ENCODE measurements around the gene CAPZA1. TPM values are rescaled to one million over a fixed set of nuclear protein-coding genes. Genes with fewer than 3 reads are reported as not detected.
A peak's percentile ranks its signal among the peaks of the same experiment; 100 is the strongest.

The CAPZA1 gene
- total RNA-seq, 1 donor from 2014 or later, result 121 TPM

GRCh38 chr1:112708002-112708448, 88.4 kb downstream of the CAPZA1 start:
- TF ChIP-seq, protein P1, sequence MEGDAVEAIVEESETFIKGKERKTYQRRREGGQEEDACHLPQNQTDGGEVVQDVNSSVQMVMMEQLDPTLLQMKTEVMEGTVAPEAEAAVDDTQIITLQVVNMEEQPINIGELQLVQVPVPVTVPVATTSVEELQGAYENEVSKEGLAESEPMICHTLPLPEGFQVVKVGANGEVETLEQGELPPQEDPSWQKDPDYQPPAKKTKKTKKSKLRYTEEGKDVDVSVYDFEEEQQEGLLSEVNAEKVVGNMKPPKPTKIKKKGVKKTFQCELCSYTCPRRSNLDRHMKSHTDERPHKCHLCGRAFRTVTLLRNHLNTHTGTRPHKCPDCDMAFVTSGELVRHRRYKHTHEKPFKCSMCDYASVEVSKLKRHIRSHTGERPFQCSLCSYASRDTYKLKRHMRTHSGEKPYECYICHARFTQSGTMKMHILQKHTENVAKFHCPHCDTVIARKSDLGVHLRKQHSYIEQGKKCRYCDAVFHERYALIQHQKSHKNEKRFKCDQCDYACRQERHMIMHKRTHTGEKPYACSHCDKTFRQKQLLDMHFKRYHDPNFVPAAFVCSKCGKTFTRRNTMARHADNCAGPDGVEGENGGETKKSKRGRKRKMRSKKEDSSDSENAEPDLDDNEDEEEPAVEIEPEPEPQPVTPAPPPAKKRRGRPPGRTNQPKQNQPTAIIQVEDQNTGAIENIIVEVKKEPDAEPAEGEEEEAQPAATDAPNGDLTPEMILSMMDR (IDR thresholded peaks at IDR 0.05), result no peak
- Mint-ChIP-seq H3K36me3 (ENCODE audit: low read depth) (no peaks in the 10 kb centered on the region), H3K4me1 (ENCODE audit: low read depth) (peaks cover 37% of the 10 kb centered on the region), H3K27ac (ENCODE audit: unreplicated experiment) (peak overlapping the region; percentile 89), H3K9me3 (ENCODE audit: low read depth) (no peaks in the 10 kb centered on the region), H3K4me3 (ENCODE audit: unreplicated experiment) (peak overlapping the region; percentile 70), H3K27me3 (ENCODE audit: low read depth) (no peaks in the 10 kb centered on the region)
- no peak for DNase-seq (ENCODE audit: low spot score)

DNA sequence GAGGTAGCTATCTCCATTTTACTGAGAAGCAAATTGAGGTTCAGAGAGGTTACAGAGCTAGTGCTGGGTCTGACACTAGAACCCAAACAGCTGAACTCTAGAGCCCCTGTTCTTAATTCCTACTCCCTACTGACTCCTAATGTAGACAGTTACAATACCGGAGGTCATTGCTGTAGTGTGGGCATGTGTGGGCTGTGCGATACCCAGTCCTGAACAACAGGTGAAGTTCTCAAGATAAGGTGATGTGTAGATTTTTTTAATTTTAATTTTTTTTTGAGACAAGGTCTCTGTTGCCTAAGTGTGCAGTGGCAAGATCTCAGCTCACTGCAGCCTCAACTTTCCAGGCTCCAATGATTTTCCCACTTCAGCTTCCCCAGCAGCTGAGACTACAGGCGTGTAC, 88.9 kb downstream of the CAPZA1 start:
- no peak overlapping the region for H3K27ac Mint-ChIP-seq (ENCODE audit: unreplicated experiment)
- H3K9me3 Mint-ChIP-seq (ENCODE audit: low read depth), result no peaks in the 10 kb centered on the region
- H3K36me3 Mint-ChIP-seq (ENCODE audit: low read depth), result no peaks in the 10 kb centered on the region
- peaks cover 32% of the 10 kb centered on the region for H3K4me1 Mint-ChIP-seq (ENCODE audit: low read depth)
- H3K4me3 Mint-ChIP-seq (ENCODE audit: unreplicated experiment), result no peak overlapping the region
- no peak for DNase-seq (ENCODE audit: low spot score)
- no peaks in the 10 kb centered on the region for H3K27me3 Mint-ChIP-seq (ENCODE audit: low read depth)
- TF ChIP-seq, protein P1 (IDR thresholded peaks at IDR 0.05), result no peak

DNA sequence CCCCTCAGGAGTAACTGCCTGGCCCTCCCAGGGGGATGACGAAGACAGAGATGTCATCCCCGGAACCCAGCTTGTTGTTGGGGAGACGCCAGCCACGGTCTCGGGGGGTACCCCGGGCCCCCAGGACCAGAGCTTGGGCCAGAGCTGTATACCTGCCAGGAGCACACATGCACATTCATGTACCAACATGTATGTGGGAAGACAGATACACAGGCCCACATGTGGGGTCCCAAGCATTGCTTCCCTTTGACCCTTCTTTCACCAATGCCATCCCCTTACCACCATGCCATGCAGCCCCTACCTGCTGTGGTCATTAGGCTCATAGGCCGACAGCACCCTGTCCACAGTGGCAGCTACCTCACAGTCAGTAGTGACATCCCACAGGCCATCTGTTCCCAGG, 90.5 kb downstream of the CAPZA1 start:
- TF ChIP-seq, protein P1 (IDR thresholded peaks at IDR 0.05), result no peak
- no peak overlapping the region for H3K4me3 Mint-ChIP-seq (ENCODE audit: unreplicated experiment)
- H3K27ac Mint-ChIP-seq (ENCODE audit: unreplicated experiment), result no peak overlapping the region
- no peaks in the 10 kb centered on the region for H3K27me3 Mint-ChIP-seq (ENCODE audit: low read depth)
- no peaks in the 10 kb centered on the region for H3K36me3 Mint-ChIP-seq (ENCODE audit: low read depth)
- DNase-seq (ENCODE audit: low spot score), result no peak
- no peaks in the 10 kb centered on the region for H3K9me3 Mint-ChIP-seq (ENCODE audit: low read depth)
- H3K4me1 Mint-ChIP-seq (ENCODE audit: low read depth), result peaks cover 23% of the 10 kb centered on the region

DNA sequence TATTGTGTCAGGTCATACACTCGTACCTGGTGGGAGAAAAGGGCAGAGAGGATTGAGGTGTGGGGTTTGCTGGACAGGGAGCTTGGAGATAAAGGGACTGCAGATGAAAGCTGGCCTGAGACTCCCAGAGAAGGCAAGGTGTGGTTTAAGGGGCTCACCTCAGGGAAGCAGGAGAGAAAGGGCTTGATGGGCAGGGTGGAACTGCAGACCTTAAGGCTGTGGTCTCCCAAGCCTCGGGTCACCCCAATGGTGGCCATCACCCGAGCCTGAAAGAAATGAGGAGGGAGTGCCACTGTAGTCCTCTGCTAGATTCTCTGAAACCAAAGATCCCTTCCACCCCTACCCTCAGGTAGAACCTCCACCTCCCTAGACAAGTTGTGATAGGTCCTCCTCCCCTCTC, 91.0 kb downstream of the CAPZA1 start:
- Mint-ChIP-seq H3K27me3 (ENCODE audit: low read depth) (no peaks in the 10 kb centered on the region), H3K9me3 (ENCODE audit: low read depth) (no peaks in the 10 kb centered on the region), H3K27ac (ENCODE audit: unreplicated experiment) (no peak overlapping the region), H3K4me3 (ENCODE audit: unreplicated experiment) (no peak overlapping the region), H3K36me3 (ENCODE audit: low read depth) (no peaks in the 10 kb centered on the region), H3K4me1 (ENCODE audit: low read depth) (peaks cover 20% of the 10 kb centered on the region)
- DNase-seq (ENCODE audit: low spot score), result no peak
- TF ChIP-seq, protein P1 (IDR thresholded peaks at IDR 0.05), result no peak

- DNase-seq (ENCODE audit: low spot score), result no peak
- no peaks in the 10 kb centered on the region for H3K9me3 Mint-ChIP-seq (ENCODE audit: low read depth)
- no peaks in the 10 kb centered on the region for H3K36me3 Mint-ChIP-seq (ENCODE audit: low read depth)
- no peak overlapping the region for H3K4me3 Mint-ChIP-seq (ENCODE audit: unreplicated experiment)
- no peaks in the 10 kb centered on the region for H3K27me3 Mint-ChIP-seq (ENCODE audit: low read depth)
- TF ChIP-seq, protein P1 (IDR thresholded peaks at IDR 0.05), result no peak
- no peak overlapping the region for H3K27ac Mint-ChIP-seq (ENCODE audit: unreplicated experiment)
- peaks cover 22% of the 10 kb centered on the region for H3K4me1 Mint-ChIP-seq (ENCODE audit: low read depth)
These were observed 91.4 kb downstream of the CAPZA1 start for GRCh38 chr1:112711041-112711440.

All from chondrocyte (in vitro differentiated cells).